HEK293T (cell line): ENCODE measurements around the gene CYB5D1.

Experiments used
- ARNT ChIP-seq: fragments of 450-650 bp; IDR thresholded peaks from 2 replicates; pipeline ENCODE4 v1.6.1; 2017; ENCODE audit warnings: mild to moderate bottlenecking
- BHLHE40 ChIP-seq: fragments of 450-650 bp; IDR thresholded peaks from 2 replicates; pipeline ENCODE4 v1.6.1; 2016; ENCODE audit warnings: mild to moderate bottlenecking, moderate library complexity, borderline replicate concordance
- FOXK2 ChIP-seq: fragments of 450-650 bp; IDR thresholded peaks from 2 replicates; pipeline ENCODE4 v1.6.1; 2016; ENCODE audit warnings: mild to moderate bottlenecking
- FOXM1 ChIP-seq: fragments of 450-650 bp; IDR thresholded peaks from 2 replicates; pipeline ENCODE4 v1.6.1; 2017; ENCODE audit warnings: mild to moderate bottlenecking, borderline replicate concordance
- NFRKB ChIP-seq: fragments of 450-650 bp; IDR thresholded peaks from 2 replicates; pipeline ENCODE4 v1.6.1; 2016; ENCODE audit warnings: mild to moderate bottlenecking, moderate library complexity
- SP1 ChIP-seq: fragments of 450-650 bp; IDR thresholded peaks from 2 replicates; pipeline ENCODE4 v1.6.1; 2017
- SUZ12 ChIP-seq: fragments of 450-650 bp; IDR thresholded peaks from 2 replicates; pipeline ENCODE4 v1.6.1; 2016; ENCODE audit warnings: mild to moderate bottlenecking
- TARDBP ChIP-seq: fragments of 450-650 bp; IDR thresholded peaks from 2 replicates; pipeline ENCODE4 v1.6.1; 2016
- ZNF384 ChIP-seq: fragments of 450-650 bp; IDR thresholded peaks from 2 replicates; pipeline ENCODE4 v1.6.1; 2016

DNA sequence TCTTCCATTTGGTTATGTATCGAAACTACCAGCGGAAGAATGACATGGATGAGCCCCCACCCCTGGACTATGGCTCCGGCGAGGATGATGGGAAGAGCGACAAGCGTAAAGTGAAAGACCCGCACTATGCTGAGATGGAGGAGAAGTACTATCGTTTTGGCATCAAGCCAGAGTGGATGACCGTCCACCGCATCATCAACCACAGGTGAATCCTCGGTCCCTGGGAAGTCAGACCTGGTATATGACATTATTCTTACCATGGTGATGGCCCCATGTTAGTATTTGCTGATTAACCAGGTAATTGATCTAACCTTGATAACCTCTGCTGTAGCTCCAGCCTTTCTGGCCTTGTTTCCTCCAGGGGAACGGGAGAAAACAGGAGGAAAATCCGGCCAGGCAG lies 39.3 kb downstream of the CYB5D1 start:
- no peak for TF ChIP-seq NFRKB
- TF ChIP-seq ARNT, result no peak
- no peak for TF ChIP-seq SP1
- TF ChIP-seq TARDBP, result no peak
- no peak for TF ChIP-seq ZNF384
- no peak for TF ChIP-seq FOXK2
- no peak for TF ChIP-seq SUZ12
- TF ChIP-seq BHLHE40, result no peak
- no peak for TF ChIP-seq FOXM1
